T47D (cell line): ENCODE measurements around the gene WBP2NL.

Experiments
- DNase-seq, 2 experiments: peaks; one replicate each; pipeline versions ENCODE4 v3.0.0 to v3.0.0-alpha.2; 2011 to 2012; ENCODE audit warnings: low read depth in 1 of 2, low spot score in 1 of 2
- JUND ChIP-seq: IDR thresholded peaks from 2 replicates; pipeline ENCODE4 v1.6.1; 2012; ENCODE audit warnings: low read depth
- in situ Hi-C: cut with HindIII; loops from 2 replicates; pipeline ENCODE4 v1.10.0; 2016; ENCODE audit warnings: low sequenced_read_pairs, low pct_unique_long_range_greater_than_20kb

The WBP2NL gene

GRCh38 chr22:42018224-42018623, 19.6 kb downstream of the WBP2NL start:
- no peak for DNase-seq
- no peak for TF ChIP-seq JUND
- in situ Hi-C loops: no loop called here

- no peak for DNase-seq
- in situ Hi-C loops: no loop called here
- no peak for TF ChIP-seq JUND
Observed at GRCh38 chr22:42021571-42021970, 23.0 kb downstream of the WBP2NL start.

GRCh38 chr22:42022162-42022847, 23.7 kb downstream of the WBP2NL start:
- in situ Hi-C loops: no loop called here
- DNase-seq: no peak
- no peak for TF ChIP-seq JUND

GRCh38 chr22:42025421-42025820, 26.8 kb downstream of the WBP2NL start:
- no peak for DNase-seq
- in situ Hi-C loops: no loop called here
- TF ChIP-seq JUND: no peak

GRCh38 chr22:42026705-42027104, 28.1 kb downstream of the WBP2NL start:
- no peak for DNase-seq
- in situ Hi-C loops: no loop called here
- TF ChIP-seq JUND: no peak

GRCh38 chr22:42033263-42034181, 34.9 kb downstream of the WBP2NL start:
- TF ChIP-seq JUND: no peak
- peak in 1 of 2 experiments; percentile 1 for DNase-seq
- in situ Hi-C loops: no loop called here

GRCh38 chr22:42035256-42035655, 36.7 kb downstream of the WBP2NL start:
- in situ Hi-C loops: no loop called here
- TF ChIP-seq JUND: no peak
- DNase-seq: no peak

- in situ Hi-C loops: no loop called here
- DNase-seq: no peak
- TF ChIP-seq JUND: no peak
Observed at GRCh38 chr22:42039271-42039670, 40.7 kb downstream of the WBP2NL start.

GRCh38 chr22:42041784-42042183, 43.2 kb downstream of the WBP2NL start:
- in situ Hi-C loops: no loop called here
- no peak for TF ChIP-seq JUND

GRCh38 chr22:42050641-42051180, 52.1 kb downstream of the WBP2NL start:
- no peak for DNase-seq
- no peak for TF ChIP-seq JUND
- in situ Hi-C loops: no loop called here

More at GRCh38 chr22:42041784-42042183, 43.2 kb downstream of the WBP2NL start:
- DNase-seq: no peak

GRCh38 chr22:42052765-42053164, 54.2 kb downstream of the WBP2NL start:
- DNase-seq: no peak
- no peak for TF ChIP-seq JUND
- in situ Hi-C loops: no loop called here

- in situ Hi-C loops: no loop called here
- no peak for DNase-seq
- TF ChIP-seq JUND: no peak
Observed at GRCh38 chr22:42056757-42057511, 58.3 kb downstream of the WBP2NL start.
